Glutamatergic neuron (in vitro differentiated cells): ENCODE measurements around the gene MRPL50. TPM values are rescaled to one million over a fixed set of nuclear protein-coding genes. Genes with fewer than 3 reads are reported as not detected.

Experiments
- DNase-seq: peaks from one replicate; pipeline ENCODE4 v3.0.0; 2022
- H3K27ac Mint-ChIP-seq: one replicate; pipeline ENCODE4 v1.8.0; 2020; ENCODE audit warnings: mild to moderate bottlenecking, mixed read lengths, inconsistent platforms; ENCODE audit not compliant: unreplicated experiment
- H3K27me3 Mint-ChIP-seq: one replicate; pipeline ENCODE4 v1.8.0; 2020; ENCODE audit warnings: mild to moderate bottlenecking, moderate library complexity, mixed read lengths, inconsistent platforms; ENCODE audit not compliant: unreplicated experiment
- H3K36me3 Mint-ChIP-seq: one replicate; pipeline ENCODE4 v1.8.0; 2020; ENCODE audit warnings: mild to moderate bottlenecking, mixed read lengths, inconsistent platforms; ENCODE audit not compliant: unreplicated experiment
- H3K4me1 Mint-ChIP-seq: one replicate; pipeline ENCODE4 v1.8.0; 2020; ENCODE audit warnings: mild to moderate bottlenecking, low read depth, mixed read lengths, inconsistent platforms; ENCODE audit not compliant: unreplicated experiment
- H3K4me3 Mint-ChIP-seq: one replicate; pipeline ENCODE4 v1.8.0; 2020; ENCODE audit warnings: mild to moderate bottlenecking, mixed read lengths, inconsistent platforms; ENCODE audit not compliant: unreplicated experiment
- H3K9me3 Mint-ChIP-seq: one replicate; pipeline ENCODE4 v1.8.0; 2020; ENCODE audit warnings: mild to moderate bottlenecking, moderate library complexity, mixed read lengths, inconsistent platforms; ENCODE audit not compliant: unreplicated experiment
- CTCF ChIP-seq: fragments of 200-600 bp; sonication (generic); IDR thresholded peaks from one replicate; pipeline ENCODE4 v1.5.0; 2021; ENCODE audit not compliant: partially characterized antibody, unreplicated experiment
- total RNA-seq: library from RNA; stranded (reverse); fragmentation: NEBNext Ultra II Directional; extraction: Animal tissue kit (Norgen Biotek cat#: 25700); gene quantifications from one replicate; pipeline ENCODE4 v1.2.1, GENCODE V29; 2021; ENCODE audit not compliant: unreplicated experiment

The MRPL50 gene
- total RNA-seq, 1 donor from 2014 or later, result 15.4 TPM

DNA sequence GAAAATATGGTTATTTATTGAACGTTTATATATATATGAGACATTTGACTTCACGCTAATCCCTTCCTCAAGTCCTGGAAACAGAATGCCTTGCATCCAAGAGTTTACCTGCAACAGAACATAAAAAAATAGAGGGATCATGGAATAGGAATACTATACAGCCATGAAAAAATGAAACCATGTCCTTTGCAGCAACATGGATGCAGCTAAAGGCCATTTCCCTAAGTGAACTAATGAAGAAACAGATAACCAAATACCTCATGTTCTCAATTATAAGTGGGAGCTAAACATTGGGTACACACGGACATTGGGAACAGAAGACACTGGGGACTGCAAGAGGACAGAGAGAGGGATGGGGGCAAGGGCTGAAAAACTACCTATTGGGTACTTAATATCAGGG lies 26.6 kb downstream of the MRPL50 start:
- no peak overlapping the region for H3K27ac Mint-ChIP-seq

GRCh38 chr9:101369884-101370531 lies 28.4 kb downstream of the MRPL50 start:
- Mint-ChIP-seq H3K27ac (no peak overlapping the region), H3K27me3 (no peaks in the 10 kb centered on the region), H3K4me1 (no peaks in the 10 kb centered on the region), H3K4me3 (no peak overlapping the region), H3K9me3 (no peaks in the 10 kb centered on the region), H3K36me3 (no peaks in the 10 kb centered on the region)
- no peak for TF ChIP-seq CTCF
- DNase-seq, result no peak

More for the DNA sequence above, 26.6 kb downstream of the MRPL50 start:
- peaks cover 4% of the 10 kb centered on the region for H3K36me3 Mint-ChIP-seq
- H3K4me1 Mint-ChIP-seq, result no peaks in the 10 kb centered on the region
- H3K4me3 Mint-ChIP-seq, result no peak overlapping the region
- no peak for TF ChIP-seq CTCF
- no peaks in the 10 kb centered on the region for H3K27me3 Mint-ChIP-seq
- no peak for DNase-seq
- no peaks in the 10 kb centered on the region for H3K9me3 Mint-ChIP-seq

DNA sequence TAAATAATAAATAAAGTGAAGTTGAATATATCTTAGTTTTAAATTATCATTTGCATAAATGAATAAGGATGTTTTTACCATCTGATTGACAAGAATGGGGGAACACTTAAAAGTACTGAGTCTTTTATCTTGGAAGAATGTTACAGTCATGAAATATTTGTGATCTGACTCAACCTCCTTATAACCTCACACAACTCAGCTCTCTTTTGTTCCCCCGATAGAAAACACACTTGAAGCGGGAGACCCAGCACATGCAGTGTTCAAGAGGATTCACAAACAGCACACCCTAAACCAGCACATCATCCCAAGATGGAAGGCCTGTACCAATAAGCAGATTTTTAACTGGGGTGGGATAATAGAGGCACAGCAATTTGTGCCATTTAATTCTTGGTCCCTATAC lies 29.1 kb downstream of the MRPL50 start:
- TF ChIP-seq CTCF, result no peak
- H3K4me1 Mint-ChIP-seq, result no peaks in the 10 kb centered on the region
- H3K27me3 Mint-ChIP-seq, result no peaks in the 10 kb centered on the region
- H3K27ac Mint-ChIP-seq, result no peak overlapping the region
- no peak for DNase-seq
- no peak overlapping the region for H3K4me3 Mint-ChIP-seq
- no peaks in the 10 kb centered on the region for H3K9me3 Mint-ChIP-seq
- H3K36me3 Mint-ChIP-seq, result no peaks in the 10 kb centered on the region

DNA sequence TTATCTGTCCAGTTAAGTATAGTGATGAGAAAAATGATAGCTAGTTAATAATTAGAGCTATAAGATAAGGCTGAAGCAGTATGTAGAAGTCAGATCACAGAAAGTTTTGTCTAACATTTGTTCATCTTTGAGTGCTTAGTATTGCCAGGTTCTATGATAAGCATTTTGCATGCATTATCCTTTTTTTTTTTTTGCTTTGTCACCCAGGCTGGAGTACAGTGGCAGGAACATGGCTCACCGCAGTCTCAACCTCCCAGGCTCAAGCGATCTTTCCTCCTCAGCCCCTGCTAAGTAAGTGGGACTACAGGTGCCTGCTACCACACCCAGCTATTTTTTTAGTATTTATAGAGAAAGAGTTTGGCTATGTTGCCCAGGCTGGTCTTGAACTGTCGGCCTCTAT lies 31.1 kb downstream of the MRPL50 start:
- H3K4me1 Mint-ChIP-seq, result no peaks in the 10 kb centered on the region
- no peaks in the 10 kb centered on the region for H3K9me3 Mint-ChIP-seq
- H3K36me3 Mint-ChIP-seq, result no peaks in the 10 kb centered on the region
- no peak overlapping the region for H3K4me3 Mint-ChIP-seq
- DNase-seq, result no peak
- H3K27me3 Mint-ChIP-seq, result no peaks in the 10 kb centered on the region
- H3K27ac Mint-ChIP-seq, result no peak overlapping the region
- TF ChIP-seq CTCF, result no peak

- TF ChIP-seq CTCF, result no peak
- H3K4me1 Mint-ChIP-seq, result no peaks in the 10 kb centered on the region
- no peaks in the 10 kb centered on the region for H3K9me3 Mint-ChIP-seq
- no peaks in the 10 kb centered on the region for H3K36me3 Mint-ChIP-seq
- H3K27ac Mint-ChIP-seq, result no peak overlapping the region
- H3K27me3 Mint-ChIP-seq, result no peaks in the 10 kb centered on the region
- no peak for DNase-seq
- no peak overlapping the region for H3K4me3 Mint-ChIP-seq
Measured at GRCh38 chr9:101366038-101366756, 32.2 kb downstream of the MRPL50 start.
